GM18526 (cell line): ENCODE results near the gene NINJ2.

Experiments used
- POLR2A ChIP-seq: IDR thresholded peaks from 3 replicates; pipeline ENCODE4 v1.6.1; 2011; ENCODE audit not compliant: insufficient read length; ENCODE audit errors: extremely low read depth

Gene NINJ2

GRCh38 chr12:588646-589045 lies 74.6 kb downstream of the NINJ2 start:
- no peak for TF ChIP-seq POLR2A

DNA sequence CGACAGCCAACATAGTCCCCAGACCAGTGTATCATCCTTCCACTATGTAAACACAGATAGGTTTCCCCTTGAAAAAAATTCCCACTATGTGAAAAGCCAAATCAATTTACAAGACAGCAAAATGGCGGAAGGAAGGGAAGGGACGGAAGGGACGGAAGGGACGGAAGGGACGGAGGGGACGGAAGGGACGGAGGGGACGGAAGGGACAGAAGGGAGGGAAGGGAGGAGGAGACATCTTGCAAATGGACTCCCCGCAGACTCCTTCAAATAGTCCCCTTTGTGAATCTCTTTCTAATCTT lies 75.3 kb downstream of the NINJ2 start:
- no peak for TF ChIP-seq POLR2A

- no peak for TF ChIP-seq POLR2A
Measured at GRCh38 chr12:587132-588023, 75.9 kb downstream of the NINJ2 start.

GRCh38 chr12:586318-587071 lies 76.8 kb downstream of the NINJ2 start:
- TF ChIP-seq POLR2A, result no peak

DNA sequence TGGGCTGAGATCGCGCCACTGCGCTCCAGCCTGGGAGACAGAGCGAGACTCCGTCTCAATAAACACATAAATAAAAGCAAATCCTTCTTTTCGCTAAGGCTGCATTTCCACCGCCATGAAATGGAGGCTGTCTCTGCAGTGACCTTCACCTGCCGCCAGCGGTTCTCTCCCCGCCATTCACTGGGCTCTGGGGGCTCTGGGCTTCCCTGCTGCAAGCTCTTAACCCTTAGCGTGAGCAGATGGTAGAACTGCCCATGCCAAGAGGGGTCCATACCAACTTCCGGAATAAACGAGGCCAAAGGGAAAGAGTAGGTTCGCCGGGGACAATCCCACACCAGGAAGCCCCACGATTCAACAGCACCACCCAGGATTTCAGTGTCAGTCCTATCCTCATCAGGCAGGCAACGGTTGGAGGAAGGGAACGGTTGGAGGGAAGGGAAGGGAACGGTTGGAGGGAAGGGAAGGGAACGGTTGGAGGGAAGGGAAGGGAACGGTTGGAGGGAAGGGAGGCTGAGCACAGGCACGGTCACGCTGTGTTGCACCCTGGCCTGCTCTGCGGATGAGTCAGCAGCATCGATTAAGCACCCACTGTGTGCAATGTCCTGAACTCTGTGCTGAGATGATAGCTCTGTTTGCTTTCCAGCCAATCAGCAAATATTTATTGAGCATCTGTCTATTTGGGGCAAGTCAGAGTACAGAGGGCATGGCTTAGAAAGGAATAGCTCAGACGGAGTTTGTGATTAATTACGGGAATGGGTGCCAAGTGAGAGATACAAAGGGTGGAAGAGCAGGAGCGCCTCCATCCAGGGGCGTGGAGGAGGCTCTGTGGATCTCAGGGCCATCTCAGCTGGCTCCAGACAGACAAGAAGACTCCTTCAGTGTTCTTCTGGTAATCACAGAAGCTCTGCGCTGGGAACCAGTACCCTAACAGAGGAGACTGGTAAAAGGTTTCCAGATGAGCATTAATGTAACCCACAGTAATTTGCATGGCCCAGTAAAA lies 77.9 kb downstream of the NINJ2 start:
- TF ChIP-seq POLR2A, result no peak

GRCh38 chr12:583251-583869 lies 79.9 kb downstream of the NINJ2 start:
- TF ChIP-seq POLR2A, result no peak

DNA sequence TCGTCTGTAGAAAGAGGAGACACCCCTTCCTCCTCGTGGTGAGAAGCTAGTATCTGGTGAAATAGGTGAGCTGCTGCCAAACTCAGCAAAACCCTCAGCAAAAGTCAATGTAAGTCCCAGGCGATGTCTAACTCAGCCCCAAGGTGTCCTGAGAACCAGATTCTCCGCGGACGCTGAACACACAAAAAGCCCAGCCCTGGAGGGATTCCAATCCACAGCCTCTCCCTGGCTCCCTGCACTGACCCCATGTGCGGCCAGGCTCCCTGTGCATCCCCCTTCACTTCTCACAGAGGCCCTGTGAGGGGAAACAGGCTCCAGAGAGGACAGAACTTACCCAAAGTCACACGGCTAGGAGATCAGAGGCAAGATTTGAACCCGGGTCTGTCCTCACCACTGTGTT lies 81.5 kb downstream of the NINJ2 start:
- no peak for TF ChIP-seq POLR2A

- TF ChIP-seq POLR2A, result no peak
Measured at GRCh38 chr12:581321-581720, 81.9 kb downstream of the NINJ2 start.

DNA sequence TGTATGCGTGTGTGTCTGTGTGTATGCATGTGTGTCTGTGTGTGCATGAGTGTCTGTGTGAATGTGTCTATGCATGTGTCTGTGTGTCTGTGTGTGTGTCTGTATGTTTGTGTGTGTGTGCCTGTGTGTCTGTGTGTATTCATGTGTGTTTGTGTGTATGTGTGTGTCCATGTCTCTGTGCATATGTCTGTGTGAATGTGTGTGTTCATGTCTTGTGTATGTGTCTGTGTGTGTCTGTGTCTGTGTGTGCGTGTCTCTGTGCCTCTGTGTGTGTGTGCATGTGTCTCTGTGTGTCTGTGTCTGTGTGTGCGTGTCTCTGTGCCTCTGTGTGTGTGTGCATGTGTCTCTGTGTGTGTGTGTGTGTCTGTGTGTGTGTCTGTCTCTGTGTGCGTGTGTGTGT lies 82.4 kb downstream of the NINJ2 start:
- no peak for TF ChIP-seq POLR2A

- no peak for TF ChIP-seq POLR2A
Measured at GRCh38 chr12:579420-580110, 83.7 kb downstream of the NINJ2 start.

DNA sequence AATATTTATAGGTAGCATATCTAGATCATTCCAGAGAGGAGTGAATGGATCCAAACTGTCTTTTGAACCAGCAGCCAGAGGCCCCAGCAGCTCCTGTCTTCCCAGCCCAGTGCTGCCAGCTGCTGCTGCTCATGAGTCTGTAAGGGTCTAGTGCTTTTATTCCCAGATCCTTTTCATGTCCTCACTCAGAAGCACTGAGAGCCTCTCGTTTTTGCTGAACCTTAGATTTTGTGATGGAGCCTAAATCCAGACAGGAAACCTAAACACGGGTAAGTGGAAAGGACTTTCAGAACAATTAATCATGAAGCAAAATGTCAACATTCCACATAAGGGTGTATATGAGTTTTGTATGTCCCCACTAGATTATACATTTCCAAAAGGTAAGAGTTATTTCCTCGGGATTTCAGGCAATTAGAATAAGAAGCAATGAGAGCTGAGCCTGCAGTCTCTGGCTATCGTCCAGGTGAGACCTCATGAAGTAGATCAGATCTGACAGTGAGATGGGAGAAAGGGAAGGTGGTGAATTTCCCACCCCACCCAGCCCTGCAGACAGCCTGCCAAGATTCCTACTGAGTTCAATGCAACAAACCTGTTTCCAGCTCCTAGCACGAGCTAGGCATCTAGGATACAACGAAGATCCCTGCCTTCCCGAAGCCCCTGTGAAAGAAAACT lies 84.4 kb downstream of the NINJ2 start:
- TF ChIP-seq POLR2A, result no peak

GRCh38 chr12:576615-577110 lies 86.6 kb downstream of the NINJ2 start:
- TF ChIP-seq POLR2A, result no peak

DNA sequence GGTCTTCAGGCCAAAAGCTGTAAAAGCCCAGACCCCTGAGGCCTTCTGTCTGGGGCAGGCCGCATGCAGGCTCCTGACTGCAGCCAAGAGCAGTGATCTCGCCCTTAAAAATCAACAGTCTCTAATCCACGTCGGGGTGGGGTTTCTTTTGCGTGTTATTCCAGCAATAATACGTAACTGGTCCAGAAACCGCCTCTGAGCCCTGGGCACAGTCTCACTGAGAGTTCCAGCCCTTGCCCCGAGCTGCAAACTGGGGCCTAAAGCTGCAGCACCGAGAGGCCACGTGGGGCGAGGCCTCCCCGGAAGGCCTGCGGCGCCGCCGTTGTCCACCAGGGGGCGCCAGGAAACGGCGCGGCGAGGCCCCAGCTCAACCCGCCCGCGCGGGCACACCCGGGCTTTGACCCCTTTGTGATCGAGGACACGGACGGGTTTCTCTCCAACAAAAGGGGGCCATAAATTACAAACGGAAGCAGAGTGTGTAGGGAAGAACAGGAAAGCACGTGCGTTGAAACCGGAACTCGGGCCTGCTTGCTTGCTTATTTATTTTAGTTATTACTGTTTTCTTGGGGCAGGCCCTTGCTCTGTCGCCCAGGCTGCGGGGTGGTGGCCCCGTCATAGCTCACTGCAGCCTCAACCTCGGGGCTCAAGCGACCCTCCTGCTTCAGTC lies 87.2 kb downstream of the NINJ2 start:
- no peak for TF ChIP-seq POLR2A
